Activated CD4-positive, alpha-beta T cell treated with anti-CD3 and anti-CD28 coated beads, Interleukin-10, Interleukin-2, amounts not matched to agents 100 ng/mL and 50 ng/mL, durations not matched to agents 16 hours and 8 hours (primary cell): ENCODE data around the gene DOK7.

Experiments
- DNase-seq: peaks from one replicate; pipeline ENCODE4 v3.0.0-alpha.2; 2020

The DOK7 gene

GRCh38 chr4:3492741-3493719 is 29.9 kb downstream of the DOK7 start:
- DNase-seq, result no peak

DNA sequence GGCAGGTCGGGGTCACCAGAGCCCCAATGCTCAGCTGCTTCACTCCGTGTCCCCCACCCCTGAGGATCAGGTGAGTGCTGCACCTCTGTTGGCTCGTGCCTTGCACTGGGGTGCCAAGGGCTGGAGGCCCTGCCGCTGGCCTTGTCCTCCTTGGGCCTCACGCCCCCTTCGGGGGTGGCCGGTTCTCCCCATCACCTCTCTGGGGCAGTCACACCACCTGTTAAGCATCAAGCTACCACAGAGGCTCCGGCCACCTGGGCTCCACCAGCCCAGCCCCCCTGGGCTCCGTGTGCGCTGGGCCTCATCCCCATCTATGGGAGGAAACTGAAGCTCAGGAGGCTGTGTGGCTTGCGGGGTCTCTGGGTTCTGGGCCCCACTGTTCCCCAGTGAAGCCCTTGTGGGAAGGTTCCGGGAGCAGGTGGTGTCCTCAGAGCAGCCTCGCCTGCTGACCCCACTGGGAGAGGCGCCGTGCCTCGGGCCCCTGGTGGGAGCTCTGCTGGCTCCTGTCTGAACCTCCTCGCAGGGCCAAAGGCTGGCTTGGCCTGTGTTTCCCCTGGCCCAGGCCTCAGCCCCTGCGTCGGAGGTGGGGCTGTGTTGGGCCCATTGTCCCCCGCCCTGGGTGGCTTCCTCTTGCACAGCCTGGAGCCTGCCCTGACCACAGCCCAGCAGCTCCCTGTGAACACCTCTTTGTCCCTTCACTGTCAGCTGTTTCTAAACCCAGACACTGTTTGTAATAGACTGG is 30.8 kb downstream of the DOK7 start:
- no peak for DNase-seq

- no peak for DNase-seq
Observed at GRCh38 chr4:3494462-3494871, 31.4 kb downstream of the DOK7 start.

- DNase-seq, result no peak
Observed at GRCh38 chr4:3495204-3495975, 32.3 kb downstream of the DOK7 start.

- DNase-seq, result no peak
Observed at GRCh38 chr4:3496021-3496420, 32.9 kb downstream of the DOK7 start.

GRCh38 chr4:3497095-3497494 is 34.0 kb downstream of the DOK7 start:
- DNase-seq, result no peak

GRCh38 chr4:3497523-3498389 is 34.6 kb downstream of the DOK7 start:
- no peak for DNase-seq

DNA sequence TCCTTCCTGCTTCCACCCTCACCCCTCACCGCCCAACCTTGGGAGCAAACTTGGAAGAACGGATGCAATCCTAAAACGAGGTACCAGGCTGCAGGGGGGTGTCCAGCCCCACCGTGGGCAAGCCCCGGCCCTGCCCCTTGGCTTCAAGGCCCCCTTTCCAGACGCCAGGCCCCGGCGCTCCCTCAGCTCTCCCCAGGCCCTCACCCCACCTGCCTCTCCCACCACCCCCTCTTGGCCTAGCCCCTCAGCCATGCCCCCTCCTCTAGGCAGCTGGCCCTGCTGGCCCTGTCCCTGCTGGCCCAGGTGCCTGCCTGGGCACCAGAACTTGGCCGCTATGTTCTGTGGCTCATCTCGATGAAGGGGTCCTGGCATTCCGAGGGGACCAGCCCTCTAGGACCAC is 35.3 kb downstream of the DOK7 start:
- no peak for DNase-seq

GRCh38 chr4:3498901-3499510 is 35.9 kb downstream of the DOK7 start:
- no peak for DNase-seq

DNA sequence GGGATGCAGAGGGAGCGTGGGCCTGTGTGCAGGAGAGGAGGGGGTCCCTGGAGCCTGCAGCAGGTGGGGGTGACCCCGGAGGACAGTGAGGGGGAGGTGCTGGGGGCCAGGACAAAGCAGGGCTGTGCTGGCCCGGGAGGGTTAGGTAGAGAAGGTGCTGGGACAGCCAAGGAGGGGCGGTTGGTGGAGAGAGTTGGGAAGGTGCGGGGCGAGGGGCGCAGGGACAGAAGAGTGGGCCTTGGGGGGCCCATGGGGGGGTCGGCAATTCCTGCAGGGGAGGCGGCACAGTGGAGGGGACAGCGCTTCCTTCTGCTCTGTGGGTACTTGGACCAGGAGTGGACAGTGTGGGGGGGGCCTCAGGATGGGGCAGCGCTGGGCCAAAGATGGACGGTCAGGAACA is 36.6 kb downstream of the DOK7 start:
- no peak for DNase-seq

DNA sequence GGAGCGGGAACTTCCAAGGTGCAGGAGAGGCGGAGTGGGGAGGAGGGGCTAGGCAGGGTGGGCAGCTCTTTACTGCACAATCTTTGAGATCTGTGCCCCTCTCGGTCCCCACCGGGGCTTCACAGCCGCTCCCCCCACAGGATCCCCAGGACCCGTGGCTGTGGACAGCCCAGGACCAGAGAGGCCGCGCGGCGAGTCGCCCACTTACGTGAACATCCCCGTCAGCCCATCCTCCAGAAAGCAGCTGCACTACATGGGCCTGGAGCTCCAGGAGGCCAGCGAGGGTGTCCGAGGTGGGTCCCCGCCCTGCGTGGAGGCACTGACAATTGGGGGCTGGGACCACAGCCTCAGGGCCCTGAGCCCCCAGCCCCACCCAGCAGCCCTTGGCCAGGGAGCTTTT is 37.0 kb downstream of the DOK7 start:
- DNase-seq, result no peak

GRCh38 chr4:3500634-3501101 is 37.6 kb downstream of the DOK7 start:
- DNase-seq, result no peak

GRCh38 chr4:3501126-3501824 is 38.2 kb downstream of the DOK7 start:
- no peak for DNase-seq

- no peak for DNase-seq
Observed at GRCh38 chr4:3501825-3502425, 38.8 kb downstream of the DOK7 start.

GRCh38 chr4:3502941-3503936 is 40.1 kb downstream of the DOK7 start:
- DNase-seq, result peak; percentile 52

DNA sequence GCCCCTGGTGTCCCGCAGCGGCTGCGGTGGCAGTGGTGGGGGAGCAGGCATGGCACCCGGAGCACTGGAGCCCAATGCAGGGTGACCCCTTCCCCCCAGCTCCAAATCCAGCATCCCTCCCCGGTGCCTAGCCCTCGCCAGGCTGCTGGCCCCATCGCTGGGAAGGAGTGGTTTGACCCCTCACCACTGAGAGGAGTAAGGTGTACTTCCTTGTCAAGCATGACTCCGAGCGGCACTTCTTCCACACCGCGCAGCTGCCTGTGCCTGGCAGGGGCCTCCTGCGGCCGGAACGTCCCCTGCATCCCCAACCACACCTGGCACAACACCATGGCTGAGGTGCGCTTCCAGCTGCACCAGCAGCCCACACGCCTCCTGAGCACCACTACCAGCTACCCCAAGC is 42.1 kb downstream of the DOK7 start:
- DNase-seq, result no peak

DNA sequence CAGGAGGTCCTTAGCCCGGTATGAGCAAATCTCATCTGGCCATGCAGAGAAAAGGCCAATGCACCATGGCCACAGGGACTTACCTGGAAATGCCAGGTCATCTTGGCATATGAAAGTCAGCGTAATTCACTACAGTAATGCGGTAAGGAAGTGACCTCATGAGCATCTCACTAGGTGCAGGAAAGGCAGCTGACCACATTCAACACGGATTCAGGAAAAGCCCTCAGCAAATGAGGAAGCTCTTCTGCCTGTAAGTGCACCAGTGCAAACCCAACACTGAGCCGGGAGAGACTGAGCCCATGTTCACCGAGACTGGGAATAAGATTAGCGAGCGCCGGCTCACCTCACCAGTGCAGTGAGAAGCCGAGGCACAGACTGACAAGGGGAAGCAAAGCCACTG is 45.4 kb downstream of the DOK7 start:
- no peak for DNase-seq

DNA sequence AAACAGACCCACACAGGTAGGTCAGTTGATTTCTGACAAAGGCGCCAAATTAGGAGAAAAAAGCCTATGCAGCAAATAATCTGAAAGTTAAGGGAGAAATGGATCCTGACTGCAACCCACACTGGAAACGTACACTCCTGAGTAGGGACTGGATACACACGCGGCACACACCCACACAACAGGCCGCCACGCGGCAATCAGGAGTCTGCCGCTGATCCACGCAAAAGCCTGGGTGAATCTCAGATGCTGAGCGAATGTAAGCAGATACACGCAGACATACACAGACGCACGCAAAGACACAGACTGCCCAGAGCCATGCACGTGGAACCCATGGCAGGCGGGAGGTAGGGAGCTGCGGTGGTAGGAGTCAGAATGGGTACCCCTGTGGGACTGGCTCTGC is 47.4 kb downstream of the DOK7 start:
- DNase-seq, result no peak

- DNase-seq, result no peak
Observed at GRCh38 chr4:3511187-3511586, 48.1 kb downstream of the DOK7 start.
